GM23248 (cell line): ENCODE data around the gene GNG5. TPM values are rescaled to one million over a fixed set of nuclear protein-coding genes. Genes with fewer than 3 reads are reported as not detected.
"Not testable (repeated sequence)": the region's sequence is repeated elsewhere in the genome, so short reads cannot be mapped to it uniquely, and the experiment has no call there.

Experiments used
- DNase-seq: peaks from one replicate; pipeline ENCODE4 v3.0.0-alpha.2; 2015
- H2AFZ ChIP-seq: fragments of 200-600 bp; sonication (generic); 2 replicates; pipeline ENCODE4 v1.6.1; 2016; ENCODE audit warnings: antibody characterized with exemption
- H3F3A ChIP-seq: fragments of 200-600 bp; sonication (generic); 2 replicates; pipeline ENCODE4 v1.6.1; 2016; ENCODE audit warnings: mild to moderate bottlenecking, antibody characterized with exemption, mixed run types; ENCODE audit not compliant: insufficient read depth
- H3K27ac ChIP-seq: fragments of 200-600 bp; sonication (generic); 2 replicates; pipeline ENCODE4 v1.5.1; 2016; ENCODE audit warnings: mild to moderate bottlenecking
- H3K27me3 ChIP-seq: fragments of 200-600 bp; sonication (generic); replicated peaks from 2 replicates; pipeline ENCODE4 v1.6.1; 2016; ENCODE audit warnings: mild to moderate bottlenecking; ENCODE audit not compliant: insufficient read depth
- H3K36me3 ChIP-seq: fragments of 200-600 bp; sonication (generic); 2 replicates; pipeline ENCODE4 v1.6.1; 2016; ENCODE audit warnings: low read depth, mild to moderate bottlenecking
- H3K4me1 ChIP-seq: fragments of 200-600 bp; sonication (generic); 2 replicates; pipeline ENCODE4 v1.6.1; 2016; ENCODE audit warnings: mild to moderate bottlenecking; ENCODE audit not compliant: insufficient read depth
- H3K4me2 ChIP-seq: fragments of 200-600 bp; sonication (generic); one replicate; pipeline ENCODE4 v1.6.1; 2016; ENCODE audit warnings: mild to moderate bottlenecking; ENCODE audit not compliant: unreplicated experiment
- H3K4me3 ChIP-seq: fragments of 200-600 bp; sonication (generic); 2 replicates; pipeline ENCODE4 v1.5.1; 2016; ENCODE audit warnings: mild to moderate bottlenecking
- H3K79me2 ChIP-seq: fragments of 200-600 bp; sonication (generic); 2 replicates; pipeline ENCODE4 v1.6.1; 2016; ENCODE audit warnings: mild to moderate bottlenecking; ENCODE audit not compliant: insufficient read depth
- H3K9ac ChIP-seq: fragments of 200-600 bp; sonication (generic); 2 replicates; pipeline ENCODE4 v1.6.1; 2016; ENCODE audit warnings: mild to moderate bottlenecking
- H3K9me2 ChIP-seq: fragments of 200-600 bp; sonication (generic); 2 replicates; pipeline ENCODE4 v1.6.1; 2016; ENCODE audit warnings: mixed run types, mild to moderate bottlenecking, moderate library complexity; ENCODE audit not compliant: insufficient read depth
- H3K9me3 ChIP-seq: fragments of 200-600 bp; sonication (generic); one replicate; pipeline ENCODE4 v1.6.1; 2017; ENCODE audit warnings: low read depth
- H4K20me1 ChIP-seq: fragments of 200-600 bp; sonication (generic); 2 replicates; pipeline ENCODE4 v1.6.0; 2016; ENCODE audit not compliant: insufficient read depth
- EZH2 ChIP-seq: fragments of 200-600 bp; sonication (generic); IDR thresholded peaks from 2 replicates; pipeline ENCODE4 v1.6.1; 2018; ENCODE audit warnings: antibody characterized with exemption, mild to moderate bottlenecking; ENCODE audit not compliant: insufficient read depth, poor library complexity, severe bottlenecking
- EZH2phosphoT487 ChIP-seq: fragments of 200-600 bp; sonication (generic); IDR thresholded peaks from 2 replicates; pipeline ENCODE4 v1.6.1; 2018; ENCODE audit warnings: antibody characterized with exemption, moderate library complexity, mild to moderate bottlenecking, low read depth; ENCODE audit not compliant: insufficient read depth
- WGBS, 2 experiments: methylation state at CpG; one replicate each; pipeline ENCODE4 v1.1.6; 2015 to 2017; ENCODE audit warnings: low lambda C conversion rate in 2 of 2, low coverage in 1 of 2; ENCODE audit errors: missing lambda C conversion rate in 2 of 2; 5-methylcytosine and 5-hydroxymethylcytosine counted together
- in situ Hi-C: fragments of 300-500 bp; cut with MboI; formaldehyde crosslinking; loops from 2 replicates; pipeline ENCODE4 v1.15.0; 2020
- polyA plus RNA-seq: library from polyadenylated mRNA; unstranded; fragments of >200 nt; fragmentation: Nextera tagmentation; extraction: Ambion mirVana; gene quantifications from 2 replicates; pipeline ENCODE4 v1.2.1, GENCODE V29; 2016
- total RNA-seq: library from RNA; depleted of rRNA; stranded (reverse); fragments of >200 nt; shearing (Covaris generic); gene quantifications from 2 replicates; pipeline ENCODE4 v1.2.3, GENCODE V29; 2014

The GNG5 gene
- total and polyA plus RNA-seq, 2 experiments from 2014 or later: 38.9 to 400 TPM

- Histone ChIP-seq H3K9ac (no peak overlapping the region), H3K27me3 (no peaks in the 10 kb centered on the region), H4K20me1 (no peaks in the 10 kb centered on the region), H3K9me2 (no peaks in the 10 kb centered on the region), H3K4me3 (no peak overlapping the region), H3K79me2 (peaks cover 27% of the 10 kb centered on the region), H3K4me1 (peaks cover 5% of the 10 kb centered on the region; the same call in 1 of the 2 replicates), H3K9me3 (no peaks in the 10 kb centered on the region), H3K27ac (no peak overlapping the region), H3K36me3 (no peaks in the 10 kb centered on the region), H3F3A (peaks cover 8% of the 10 kb centered on the region), H3K4me2 (no peak overlapping the region), H2AFZ (no peak overlapping the region)
- DNase-seq: no peak
- in situ Hi-C loops: no loop called here
- no peak for TF ChIP-seq EZH2phosphoT487
- WGBS, 2 experiments: 70 to 81% methylated on average over 2 of the region's 2 CpGs
These were observed 3.8 kb upstream of the GNG5 start for GRCh38 chr1:84510165-84510564.

GRCh38 chr1:84509029-84509428, 2.6 kb upstream of the GNG5 start:
- Histone ChIP-seq H3K9me3 (no peaks in the 10 kb centered on the region), H3K36me3 (no peaks in the 10 kb centered on the region), H4K20me1 (peaks cover 4% of the 10 kb centered on the region; the same call in 1 of the 2 replicates), H3K27me3 (no peaks in the 10 kb centered on the region), H2AFZ (no peak overlapping the region), H3K27ac (no peak overlapping the region), H3K4me1 (peaks cover 9% of the 10 kb centered on the region; the same call in 1 of the 2 replicates), H3K9ac (no peak overlapping the region), H3K4me2 (no peak overlapping the region), H3K9me2 (no peaks in the 10 kb centered on the region), H3K79me2 (peaks cover 38% of the 10 kb centered on the region), H3K4me3 (no peak overlapping the region), H3F3A (peaks cover 19% of the 10 kb centered on the region)
- no peak for TF ChIP-seq EZH2phosphoT487
- TF ChIP-seq EZH2: no peak
- WGBS, 2 experiments: 97% methylated on average over 4 of the region's 4 CpGs
- DNase-seq: no peak
- in situ Hi-C loops: no loop called here

- TF ChIP-seq EZH2phosphoT487 (no peak), EZH2 (no peak)
- DNase-seq: no peak
- Histone ChIP-seq H3K36me3 (no peaks in the 10 kb centered on the region), H2AFZ (no peak overlapping the region), H3K4me2 (no peak overlapping the region), H3K9me2 (no peaks in the 10 kb centered on the region), H4K20me1 (peaks cover 9% of the 10 kb centered on the region), H3K9ac (no peak overlapping the region), H3K79me2 (peaks cover 44% of the 10 kb centered on the region), H3K27me3 (no peaks in the 10 kb centered on the region), H3K4me1 (peaks cover 15% of the 10 kb centered on the region), H3K4me3 (no peak overlapping the region), H3F3A (peaks cover 24% of the 10 kb centered on the region), H3K9me3 (no peaks in the 10 kb centered on the region), H3K27ac (no peak overlapping the region)
- in situ Hi-C loops: no loop called here
- 94 to 95% methylated on average over 1 of the region's 1 CpG for WGBS, 2 experiments
These were observed 2.1 kb upstream of the GNG5 start for GRCh38 chr1:84508510-84508909.

GRCh38 chr1:84507887-84508286, 1.5 kb upstream of the GNG5 start:
- Histone ChIP-seq H3K4me1 (peaks cover 21% of the 10 kb centered on the region), H3F3A (peaks cover 31% of the 10 kb centered on the region), H3K79me2 (peaks cover 50% of the 10 kb centered on the region)
- H3K4me2 ChIP-seq, H3K27ac ChIP-seq, H3K9me3 ChIP-seq, in situ Hi-C loops, H3K4me3 ChIP-seq, H2AFZ ChIP-seq, H3K9me2 ChIP-seq, H3K36me3 ChIP-seq, DNase-seq, H3K27me3 ChIP-seq, H3K9ac ChIP-seq, H4K20me1 ChIP-seq: not testable (repeated sequence)
- 92 to 93% methylated on average over 14 of the region's 14 CpGs for WGBS, 2 experiments

- no peaks in the 10 kb centered on the region for H3K9me2 ChIP-seq
- H3K27ac ChIP-seq: peak overlapping the region; percentile 95
- in situ Hi-C loops: no loop called here
- peak overlapping the region; percentile 95 for H3K4me3 ChIP-seq
- H3K9ac ChIP-seq: peak overlapping the region; percentile 96
- 18 to 27% methylated on average over 18 to 26 of the region's 26 CpGs for whole genome bisulfite sequencing, 2 experiments
- H3F3A ChIP-seq: peaks cover 31% of the 10 kb centered on the region
- no peak for DNase-seq
- peak overlapping the region; percentile 82 for H2AFZ ChIP-seq
- peaks cover 28% of the 10 kb centered on the region for H3K4me1 ChIP-seq
- no peaks in the 10 kb centered on the region for H3K36me3 ChIP-seq
- no peaks in the 10 kb centered on the region for H3K27me3 ChIP-seq
- peaks cover 16% of the 10 kb centered on the region for H4K20me1 ChIP-seq
- no peaks in the 10 kb centered on the region for H3K9me3 ChIP-seq
- no peak for TF ChIP-seq EZH2phosphoT487
- TF ChIP-seq EZH2: no peak
- H3K4me2 ChIP-seq: peak overlapping the region; percentile 98
- peaks cover 60% of the 10 kb centered on the region for H3K79me2 ChIP-seq
These were observed 510 bp upstream of the GNG5 start for GRCh38 chr1:84506729-84507453.
